ENCODE results near the gene PTBP3.

PTBP3 gene

GRCh38 chr9:112174222-112174964 is 159.0 kb downstream of the PTBP3 start:
- DNase-seq (ENCODE audit: low read depth), result peak; percentile 91
- TF ChIP-seq MYC (IDR thresholded peaks at IDR 0.05; ENCODE audit: low read depth, low read length) (peak; percentile 67), POLR2A (IDR thresholded peaks at IDR 0.05; ENCODE audit: extremely low read depth, insufficient read length) (peak; percentile 17), MAX (IDR thresholded peaks at IDR 0.05; ENCODE audit: low read depth, low read length) (peak; percentile 60)
- TF ChIP-seq, protein P1, sequence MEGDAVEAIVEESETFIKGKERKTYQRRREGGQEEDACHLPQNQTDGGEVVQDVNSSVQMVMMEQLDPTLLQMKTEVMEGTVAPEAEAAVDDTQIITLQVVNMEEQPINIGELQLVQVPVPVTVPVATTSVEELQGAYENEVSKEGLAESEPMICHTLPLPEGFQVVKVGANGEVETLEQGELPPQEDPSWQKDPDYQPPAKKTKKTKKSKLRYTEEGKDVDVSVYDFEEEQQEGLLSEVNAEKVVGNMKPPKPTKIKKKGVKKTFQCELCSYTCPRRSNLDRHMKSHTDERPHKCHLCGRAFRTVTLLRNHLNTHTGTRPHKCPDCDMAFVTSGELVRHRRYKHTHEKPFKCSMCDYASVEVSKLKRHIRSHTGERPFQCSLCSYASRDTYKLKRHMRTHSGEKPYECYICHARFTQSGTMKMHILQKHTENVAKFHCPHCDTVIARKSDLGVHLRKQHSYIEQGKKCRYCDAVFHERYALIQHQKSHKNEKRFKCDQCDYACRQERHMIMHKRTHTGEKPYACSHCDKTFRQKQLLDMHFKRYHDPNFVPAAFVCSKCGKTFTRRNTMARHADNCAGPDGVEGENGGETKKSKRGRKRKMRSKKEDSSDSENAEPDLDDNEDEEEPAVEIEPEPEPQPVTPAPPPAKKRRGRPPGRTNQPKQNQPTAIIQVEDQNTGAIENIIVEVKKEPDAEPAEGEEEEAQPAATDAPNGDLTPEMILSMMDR (IDR thresholded peaks at IDR 0.05; ENCODE audit: low read depth, low read length), result no peak
- peak overlapping the region; percentile 61 for H3K4me3 ChIP-seq (ENCODE audit: low read depth, low read length)

DNA sequence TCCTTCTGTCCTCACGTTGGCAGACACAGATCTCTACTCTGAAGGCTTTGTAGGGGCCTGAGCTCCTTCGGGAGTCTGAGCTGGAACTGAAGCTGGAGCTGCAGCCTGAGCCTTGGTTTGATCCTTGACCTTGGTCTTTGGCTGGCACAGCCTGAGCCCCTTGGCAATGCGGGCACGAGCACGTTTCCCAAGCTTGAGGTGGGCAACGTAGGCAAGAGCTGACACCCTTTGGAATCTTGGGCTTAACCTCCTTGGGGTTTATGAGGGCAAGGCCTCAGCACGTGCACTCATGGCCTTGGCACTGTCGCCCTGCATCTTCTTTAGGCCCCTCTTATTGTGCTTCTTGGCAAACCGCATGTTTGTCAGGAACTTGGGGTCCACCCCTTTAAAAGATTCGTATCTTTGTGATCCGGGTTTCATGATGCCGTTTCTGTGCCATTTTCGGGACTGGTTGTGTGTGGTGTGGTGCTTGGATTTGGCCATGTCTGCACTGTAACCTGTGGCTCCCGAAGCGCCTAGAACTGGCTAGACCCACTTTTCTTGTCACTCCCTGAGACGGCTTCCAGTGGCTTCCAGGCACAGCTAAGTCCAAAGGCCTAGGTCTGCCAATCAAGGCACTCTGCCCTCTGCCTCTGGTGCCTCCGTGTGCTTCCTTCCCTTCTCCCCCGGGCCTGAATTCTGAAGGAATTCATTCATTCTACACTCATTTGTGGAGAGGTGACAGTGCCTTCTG is 159.8 kb downstream of the PTBP3 start:
- TF ChIP-seq, protein P1 (IDR thresholded peaks at IDR 0.05; ENCODE audit: low read depth, low read length), result no peak
- TF ChIP-seq MAX (IDR thresholded peaks at IDR 0.05; ENCODE audit: low read depth, low read length), result no peak
- TF ChIP-seq MYC (IDR thresholded peaks at IDR 0.05; ENCODE audit: low read depth, low read length), result no peak
- TF ChIP-seq POLR2A (IDR thresholded peaks at IDR 0.05; ENCODE audit: extremely low read depth, insufficient read length), result no peak
- H3K4me3 ChIP-seq (ENCODE audit: low read depth, low read length), result peak overlapping the region; percentile 61
- no peak for DNase-seq (ENCODE audit: low read depth)

DNA sequence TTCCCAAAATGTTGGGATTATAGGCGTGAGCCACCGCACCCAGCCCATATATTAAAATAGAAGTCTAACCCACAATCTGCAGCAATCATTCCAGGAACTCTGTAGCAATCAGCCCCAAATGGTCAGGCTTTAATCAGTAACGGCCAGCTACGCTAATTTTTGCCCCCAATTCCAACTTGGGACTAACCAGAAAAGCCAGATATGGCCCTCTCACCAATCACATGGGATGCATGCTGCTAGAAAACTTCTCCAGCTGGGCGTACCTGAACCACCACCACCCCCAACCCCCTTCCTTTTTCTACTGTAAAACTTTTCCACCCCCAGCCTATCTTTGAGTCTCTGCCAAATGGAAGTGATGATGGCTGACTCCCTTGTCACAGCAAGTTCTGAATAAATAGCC is 162.5 kb downstream of the PTBP3 start:
- no peak overlapping the region for H3K4me3 ChIP-seq (ENCODE audit: low read depth, low read length)
- DNase-seq (ENCODE audit: low read depth), result no peak
- no peak for TF ChIP-seq MAX (IDR thresholded peaks at IDR 0.05; ENCODE audit: low read depth, low read length)
- no peak for TF ChIP-seq MYC (IDR thresholded peaks at IDR 0.05; ENCODE audit: low read depth, low read length)
- TF ChIP-seq POLR2A (IDR thresholded peaks at IDR 0.05; ENCODE audit: extremely low read depth, insufficient read length), result no peak
- TF ChIP-seq, protein P1 (IDR thresholded peaks at IDR 0.05; ENCODE audit: low read depth, low read length), result no peak

DNA sequence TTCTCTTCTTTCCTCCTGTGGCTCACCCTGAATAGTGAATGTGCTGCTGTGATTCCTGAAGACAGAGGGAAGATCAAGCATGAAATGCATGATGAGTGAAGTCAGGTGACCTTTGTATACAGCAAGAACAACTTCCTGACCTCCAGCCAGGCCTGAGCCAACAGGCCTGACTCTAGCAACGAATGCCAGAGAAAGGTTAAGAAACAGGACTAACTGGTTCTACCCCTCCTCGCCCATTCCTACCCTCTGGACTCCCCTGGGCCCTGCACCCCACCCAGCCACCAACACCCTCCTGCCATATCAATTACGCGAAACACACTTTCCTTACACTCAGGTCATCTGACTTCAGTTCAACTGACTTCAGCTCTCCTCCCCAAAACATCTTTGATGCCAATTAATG is 163.2 kb downstream of the PTBP3 start:
- no peak for DNase-seq (ENCODE audit: low read depth)
- H3K4me3 ChIP-seq (ENCODE audit: low read depth, low read length), result no peak overlapping the region
- TF ChIP-seq, protein P1 (IDR thresholded peaks at IDR 0.05; ENCODE audit: low read depth, low read length), result no peak
- TF ChIP-seq MAX (IDR thresholded peaks at IDR 0.05; ENCODE audit: low read depth, low read length) (no peak), MYC (IDR thresholded peaks at IDR 0.05; ENCODE audit: low read depth, low read length) (no peak), POLR2A (IDR thresholded peaks at IDR 0.05; ENCODE audit: extremely low read depth, insufficient read length) (no peak)

DNA sequence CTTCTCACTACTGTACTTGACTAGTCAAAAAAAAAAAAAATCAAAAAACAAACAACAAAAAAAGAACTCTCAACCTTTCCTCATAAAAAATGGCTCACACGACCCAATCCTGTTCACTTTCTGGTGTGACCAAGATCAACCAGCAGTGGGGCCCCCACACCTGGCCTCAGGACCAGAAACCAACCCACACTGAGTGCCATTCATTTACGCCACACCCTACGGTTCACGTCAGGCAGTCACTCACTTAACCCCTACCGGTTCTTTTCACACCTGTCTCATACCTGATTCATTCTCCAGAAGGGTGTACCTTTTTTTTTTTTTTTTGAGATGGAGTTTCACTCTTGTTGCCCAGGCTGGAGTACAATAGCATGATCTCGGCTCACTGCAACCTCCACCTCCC is 164.1 kb downstream of the PTBP3 start:
- DNase-seq (ENCODE audit: low read depth), result no peak
- no peak overlapping the region for H3K4me3 ChIP-seq (ENCODE audit: low read depth, low read length)
- TF ChIP-seq MAX (IDR thresholded peaks at IDR 0.05; ENCODE audit: low read depth, low read length), result no peak
- no peak for TF ChIP-seq POLR2A (IDR thresholded peaks at IDR 0.05; ENCODE audit: extremely low read depth, insufficient read length)
- TF ChIP-seq, protein P1 (IDR thresholded peaks at IDR 0.05; ENCODE audit: low read depth, low read length), result no peak
- TF ChIP-seq MYC (IDR thresholded peaks at IDR 0.05; ENCODE audit: low read depth, low read length), result no peak

Measured in NB4 (cell line).